Prostate gland (tissue), 2 donors: Measurements from ENCODE around the gene YARS1. TPM values are rescaled to one million over a fixed set of nuclear protein-coding genes. Genes with fewer than 3 reads are reported as not detected.
A peak's percentile ranks its signal among the peaks of the same experiment; 100 is the strongest.

ENCODE experiments used
- DNase-seq: peaks from one replicate; pipeline ENCODE4 v3.0.0-alpha.2; 2019; ENCODE audit warnings: low spot score
- H3K27ac ChIP-seq, 2 donors: fragments of 200-600 bp; sonication (generic); 2 replicates each; pipeline ENCODE4 v1.5.1; 2017 to 2019
- H3K27me3 ChIP-seq: fragments of 200-600 bp; sonication (generic); replicated peaks from 2 replicates; pipeline ENCODE4 v1.5.1; 2019; ENCODE audit not compliant: insufficient read depth
- H3K36me3 ChIP-seq, 2 donors: fragments of 200-600 bp; sonication (generic); 1 replicate in 1 of 2; 2 replicates in 1 of 2; pipeline versions ENCODE4 v1.5.1 to v1.8.1; 2017 to 2019
- H3K4me1 ChIP-seq: fragments of 200-600 bp; sonication (generic); replicated peaks from 2 replicates; pipeline ENCODE4 v1.5.1; 2019
- H3K4me3 ChIP-seq, 2 donors: fragments of 200-600 bp; sonication (generic); 2 replicates each; pipeline ENCODE4 v1.5.1; 2017 to 2019
- H3K9me3 ChIP-seq: fragments of 200-600 bp; sonication (generic); 2 replicates; pipeline ENCODE4 v1.5.1; 2017
- CTCF ChIP-seq, 4 experiments: fragments of 200-600 bp in 2 of 4; fragments of 450-650 bp in 2 of 4; sonication (generic) in 2 of 4; IDR thresholded peaks; 1 replicate in 3 of 4; 2 replicates in 1 of 4; pipeline ENCODE4 v1.5.1; 2016 to 2019; ENCODE audit warnings: antibody characterized with exemption in 4 of 4, mild to moderate bottlenecking in 2 of 4, moderate library complexity in 2 of 4
- POLR2A ChIP-seq: fragments of 450-650 bp; IDR thresholded peaks from one replicate; pipeline ENCODE4 v1.6.1; 2016; ENCODE audit warnings: antibody characterized with exemption, mild to moderate bottlenecking
- POLR2AphosphoS5 ChIP-seq: sonication (generic); formaldehyde crosslinking; IDR thresholded peaks from one replicate; pipeline ENCODE4 v1.6.1; 2017; ENCODE audit warnings: antibody characterized with exemption
- WGBS: methylation state at CpG from one replicate; pipeline ENCODE4 v1.1.5; 2018; 5-methylcytosine and 5-hydroxymethylcytosine counted together
- intact Hi-C: fragments of 100-400 bp; cut with DNase I; formaldehyde crosslinking; loops from one replicate; pipeline ENCODE4 v1.14.2; 2022
- total RNA-seq, 2 donors: library from RNA; depleted of rRNA; stranded (reverse); fragments of >200 nt; gene quantifications; one replicate each; pipeline ENCODE4 v1.1.0, GENCODE V29; 2016

The YARS1 gene
- total RNA-seq, 2 donors from 2014 or later, result 32.0 to 63.5 TPM

DNA sequence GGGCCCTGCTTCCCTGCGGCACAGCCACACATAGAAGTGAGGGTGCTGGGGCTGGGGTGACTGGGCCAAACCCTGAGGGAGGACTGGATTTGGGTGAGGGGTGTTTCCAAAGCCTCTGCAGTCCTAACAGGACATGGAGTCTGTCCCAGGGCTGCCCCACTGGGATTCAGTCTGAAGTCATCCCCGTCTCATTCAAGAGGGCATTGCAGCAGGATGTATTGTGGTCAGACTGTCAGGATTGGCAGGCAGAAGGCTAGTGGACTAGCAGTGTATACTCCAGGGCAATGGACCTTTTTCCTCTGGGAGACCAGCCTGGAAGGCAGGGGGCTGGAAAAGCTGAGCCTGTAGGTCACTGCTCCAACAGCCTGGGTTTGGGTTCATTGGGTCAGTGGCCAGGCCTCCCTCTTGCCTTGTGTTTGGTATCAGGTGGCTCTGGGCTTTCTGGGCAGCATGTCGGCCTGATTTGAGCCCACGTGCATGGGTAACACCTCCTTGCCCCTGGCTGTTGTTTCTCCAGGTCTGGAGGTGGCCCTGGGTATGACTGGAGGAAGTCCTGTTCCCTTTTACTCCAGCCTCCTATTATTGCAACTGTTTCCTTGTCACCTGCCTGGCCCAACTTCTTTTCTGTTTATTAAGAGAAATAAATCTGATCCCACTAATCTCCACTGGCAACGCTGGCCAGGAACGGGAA is 73.6 kb downstream of the YARS1 start:
- Histone ChIP-seq H3K9me3 (no peaks in the 10 kb centered on the region), H3K27me3 (no peaks in the 10 kb centered on the region), H3K4me1 (peaks cover 7% of the 10 kb centered on the region), H3K4me3 (peak overlapping the region in 1 of 2 donors; percentile 84), H3K36me3 (no peaks in the 10 kb centered on the region), H3K27ac (peak overlapping the region; percentile 93 to 96)
- DNase-seq, result no peak
- WGBS, result 18% methylated on average over 6 of the region's 6 CpGs
- intact Hi-C loops, result no loop called here
- TF ChIP-seq POLR2A (peak; percentile 27), POLR2AphosphoS5 (peak; percentile 64), CTCF (IDR thresholded peaks at IDR 0.05) (peak in 1 of 4 experiments; percentile 10)

- 36% methylated on average over 4 of the region's 4 CpGs for WGBS
- intact Hi-C loops, result no loop called here
- Histone ChIP-seq H3K27me3 (no peaks in the 10 kb centered on the region), H3K27ac (peak overlapping the region; percentile 93 to 96), H3K4me3 (peak overlapping the region; percentile 79 to 84), H3K36me3 (no peaks in the 10 kb centered on the region), H3K4me1 (peaks cover 7% of the 10 kb centered on the region), H3K9me3 (no peaks in the 10 kb centered on the region)
- peak; percentile 12 for TF ChIP-seq POLR2A
- no peak for TF ChIP-seq CTCF (IDR thresholded peaks at IDR 0.05)
- DNase-seq, result no peak
Measured at GRCh38 chr1:32742956-32743355, 74.2 kb downstream of the YARS1 start.

- intact Hi-C loops, result no loop called here
- peaks cover 7% of the 10 kb centered on the region for H3K4me1 ChIP-seq
- H3K27ac ChIP-seq, result peak overlapping the region; percentile 93 to 96
- peak overlapping the region; percentile 79 to 84 for H3K4me3 ChIP-seq
- H3K9me3 ChIP-seq, result no peaks in the 10 kb centered on the region
- DNase-seq, result no peak
- WGBS, result 31% methylated on average over 6 of the region's 28 CpGs
- H3K36me3 ChIP-seq, result no peaks in the 10 kb centered on the region
- no peak for TF ChIP-seq POLR2AphosphoS5
- TF ChIP-seq CTCF (IDR thresholded peaks at IDR 0.05), result no peak
- TF ChIP-seq POLR2A, result peak; percentile 3
- H3K27me3 ChIP-seq, result no peaks in the 10 kb centered on the region
Measured at GRCh38 chr1:32742199-32742947, 74.8 kb downstream of the YARS1 start.

DNA sequence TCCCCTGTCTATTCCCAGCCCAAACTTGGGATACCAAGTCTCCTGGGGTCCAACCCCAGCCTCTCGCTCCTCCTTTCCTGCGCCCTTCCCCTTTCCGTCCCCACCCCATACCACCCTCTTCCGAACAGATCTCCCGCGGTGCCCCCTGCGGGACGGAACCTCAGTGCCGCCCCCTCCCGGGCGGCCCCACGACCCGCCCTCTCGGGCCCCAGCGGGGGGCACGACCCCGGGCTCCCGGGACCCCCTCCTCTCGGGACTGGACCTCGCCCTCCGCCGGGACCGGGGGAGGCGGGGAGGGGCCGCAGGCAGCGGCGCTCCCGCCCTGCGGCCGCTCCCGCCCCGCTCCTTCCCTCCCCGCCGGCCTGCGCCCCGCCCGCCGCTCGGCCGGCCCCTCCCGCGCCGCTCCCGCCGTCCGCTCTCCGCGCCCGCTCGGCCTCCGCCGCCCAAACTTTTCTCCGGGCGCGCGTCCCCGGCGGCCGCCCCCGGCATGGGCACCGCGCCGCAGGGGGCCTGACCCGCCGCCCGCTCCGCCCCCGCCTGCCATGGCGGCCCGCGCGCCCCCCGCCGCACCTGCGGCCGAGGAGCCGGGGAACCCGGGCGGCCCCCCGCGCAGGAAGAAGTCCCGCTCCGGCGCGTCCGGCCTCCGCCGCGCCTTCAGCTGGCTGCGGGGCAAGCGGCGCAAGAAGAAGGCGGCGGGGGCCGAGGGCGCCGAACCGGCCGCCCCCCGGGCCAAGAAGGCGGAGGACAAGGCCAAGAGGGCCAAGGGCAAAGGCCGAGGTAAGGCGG is 75.6 kb downstream of the YARS1 start:
- WGBS, result under 1% methylated on average over 42 of the region's 103 CpGs
- Histone ChIP-seq H3K27me3 (no peaks in the 10 kb centered on the region), H3K36me3 (no peaks in the 10 kb centered on the region), H3K27ac (peak overlapping the region; percentile 93 to 96), H3K9me3 (no peaks in the 10 kb centered on the region), H3K4me1 (peaks cover 7% of the 10 kb centered on the region), H3K4me3 (peak overlapping the region; percentile 79 to 84)
- intact Hi-C loops, result no loop called here
- no peak for DNase-seq
- TF ChIP-seq CTCF (IDR thresholded peaks at IDR 0.05) (peak; percentile 20 to 59 (median 46)), POLR2AphosphoS5 (no peak)
